PC-9 (cell line): ENCODE results near the gene TNFAIP3. TPM values are rescaled to one million over a fixed set of nuclear protein-coding genes. Genes with fewer than 3 reads are reported as not detected.

Source experiments
- BruUV-seq: library from RNA; stranded (reverse); fragments of 400-500 nt; replicated peaks from 2 replicates; lab custom pipeline; 2021; lab: Mats Ljungman, UMichigan
- CTCF ChIA-PET: fragments of 300-600 bp; sonication (Branson Sonifier 250); formaldehyde crosslinking; loops from one replicate; lab custom pipeline; 2022; ENCODE audit warnings: antibody characterized with exemption; lab: Charles Lee
- POLR2A ChIA-PET: fragments of 300-600 bp; sonication (Branson Sonifier 250); formaldehyde crosslinking; loops from one replicate; lab custom pipeline; 2022; ENCODE audit warnings: antibody characterized with exemption; ENCODE audit not compliant: unreplicated experiment; lab: Charles Lee
- DNase-seq, 2 experiments: peaks; one replicate each; pipeline versions ENCODE4 v3.0.0 to v3.0.0-alpha.2; 2015 to 2022; ENCODE audit warnings: mixed read lengths in 1 of 2
- H2AFZ ChIP-seq: fragments of 200-600 bp; sonication (generic); 2 replicates; pipeline ENCODE4 v1.8.1; 2017; ENCODE audit warnings: antibody characterized with exemption
- H3F3A ChIP-seq: fragments of 200-600 bp; sonication (generic); 2 replicates; pipeline ENCODE4 v1.8.1; 2017; ENCODE audit warnings: antibody characterized with exemption, mild to moderate bottlenecking, low read depth; ENCODE audit not compliant: insufficient read depth
- H3K27ac ChIP-seq: fragments of 200-600 bp; sonication (generic); 2 replicates; pipeline ENCODE4 v1.6.1; 2016; ENCODE audit warnings: mixed run types
- H3K27me3 ChIP-seq: fragments of 200-600 bp; sonication (generic); 2 replicates; pipeline ENCODE4 v1.6.1; 2016; ENCODE audit warnings: low read depth, mixed run types; ENCODE audit not compliant: insufficient read depth
- H3K36me3 ChIP-seq: fragments of 200-600 bp; sonication (generic); 2 replicates; pipeline ENCODE4 v1.6.1; 2016; ENCODE audit warnings: low read depth, mixed run types
- H3K4me1 ChIP-seq: fragments of 200-600 bp; sonication (generic); replicated peaks from 2 replicates; pipeline ENCODE4 v1.6.1; 2016; ENCODE audit warnings: mixed run types; ENCODE audit not compliant: insufficient read depth
- H3K4me2 ChIP-seq: fragments of 200-600 bp; sonication (generic); 2 replicates; pipeline ENCODE4 v1.6.1; 2017; ENCODE audit warnings: mixed run types
- H3K4me3 ChIP-seq: fragments of 200-600 bp; sonication (generic); 2 replicates; pipeline ENCODE4 v1.6.1; 2016; ENCODE audit warnings: mixed run types
- H3K79me2 ChIP-seq: fragments of 200-600 bp; sonication (generic); 2 replicates; pipeline ENCODE4 v1.6.1; 2017; ENCODE audit warnings: low read depth, mixed run types
- H3K9me2 ChIP-seq: fragments of 200-600 bp; sonication (generic); 2 replicates; pipeline ENCODE4 v1.8.1; 2017; ENCODE audit warnings: mild to moderate bottlenecking; ENCODE audit not compliant: insufficient read depth
- H3K9me3 ChIP-seq: fragments of 200-600 bp; sonication (generic); 2 replicates; pipeline ENCODE4 v1.8.1; 2016; ENCODE audit warnings: low read depth; ENCODE audit not compliant: insufficient read depth
- H4K20me1 ChIP-seq: fragments of 200-600 bp; sonication (generic); 2 replicates; pipeline ENCODE4 v1.8.1; 2017; ENCODE audit not compliant: insufficient read depth
- CTCF ChIP-seq: fragments of 200-600 bp; sonication (generic); conservative IDR thresholded peaks from 2 replicates; pipeline ENCODE4 v1.6.1; 2017; ENCODE audit warnings: mixed run types, antibody characterized with exemption, mild to moderate bottlenecking, moderate library complexity
- EZH2 ChIP-seq: fragments of 200-600 bp; sonication (generic); IDR thresholded peaks from 2 replicates; pipeline ENCODE4 v1.8.0; 2017; ENCODE audit warnings: antibody characterized with exemption, low read depth
- intact Hi-C: fragments of 100-400 bp; cut with micrococcal nuclease; formaldehyde crosslinking; loops from one replicate; pipeline ENCODE4 v1.10.0; 2022; ENCODE audit not compliant: unreplicated experiment
- total RNA-seq: library from RNA; stranded (reverse); gene quantifications from 2 replicates; pipeline ENCODE4 v1.2.3, GENCODE V29; 2021

Gene TNFAIP3
- total RNA-seq, 1 experiment from 2014 or later = 7.8 TPM

- Histone ChIP-seq H3K9me2 (no peaks in the 10 kb centered on the region), H3K27ac (no peak overlapping the region), H3K4me3 (no peak overlapping the region), H2AFZ (no peak overlapping the region), H3K9me3 (no peaks in the 10 kb centered on the region), H3K27me3 (no peaks in the 10 kb centered on the region), H3K36me3 (no peaks in the 10 kb centered on the region), H3F3A (peaks cover 7% of the 10 kb centered on the region; the same call in 1 of the 2 replicates), H4K20me1 (no peaks in the 10 kb centered on the region), H3K4me2 (no peak overlapping the region), H3K79me2 (no peaks in the 10 kb centered on the region), H3K4me1 (peaks cover 20% of the 10 kb centered on the region)
- no TSS peak for BruUV-seq
- ChIA-PET POLR2A (interaction anchor here (0.7 kb wide), 1 partner anchor 46 kb away, joined by 8 read pairs; no protein-coding TSS in a partner anchor), CTCF (interaction anchor here (0.7 to 1.1 kb wide), 3 partner anchors 29 to 107 kb away, joined by 3 to 8 read pairs (median 6); no protein-coding TSS in a partner anchor)
- no peak for DNase-seq
- intact Hi-C loops = no loop called here
- TF ChIP-seq EZH2 = no peak
- no peak for TF ChIP-seq CTCF
Observed at GRCh38 chr6:137823826-137824555, 43.1 kb upstream of the TNFAIP3 start.

- Histone ChIP-seq H4K20me1 (no peaks in the 10 kb centered on the region), H3K36me3 (no peaks in the 10 kb centered on the region), H3K79me2 (no peaks in the 10 kb centered on the region), H3K4me2 (no peak overlapping the region), H3K4me3 (no peak overlapping the region), H2AFZ (no peak overlapping the region), H3K27ac (no peak overlapping the region), H3K27me3 (no peaks in the 10 kb centered on the region), H3K9me3 (no peaks in the 10 kb centered on the region), H3K9me2 (no peaks in the 10 kb centered on the region), H3K4me1 (peaks cover 25% of the 10 kb centered on the region), H3F3A (peaks cover 13% of the 10 kb centered on the region)
- DNase-seq = no peak
- CTCF ChIA-PET = interaction anchor here (0.7 to 1.1 kb wide), 3 partner anchors 29 to 107 kb away, joined by 3 to 8 read pairs (median 6); no protein-coding TSS in a partner anchor
- intact Hi-C loops = no loop called here
- POLR2A ChIA-PET = interaction anchor here (0.7 kb wide), 2 partner anchors 47 to 167 kb away, joined by 3 to 8 read pairs; no protein-coding TSS in a partner anchor
- TF ChIP-seq CTCF = no peak
- TF ChIP-seq EZH2 = no peak
- BruUV-seq = no TSS peak
Observed at GRCh38 chr6:137824556-137824879, 42.5 kb upstream of the TNFAIP3 start.

- Histone ChIP-seq H3K27ac (no peak overlapping the region), H3K9me2 (no peaks in the 10 kb centered on the region), H3K79me2 (no peaks in the 10 kb centered on the region), H3K4me2 (no peak overlapping the region), H3K36me3 (no peaks in the 10 kb centered on the region), H3F3A (peaks cover 17% of the 10 kb centered on the region), H4K20me1 (no peaks in the 10 kb centered on the region), H3K4me3 (no peak overlapping the region), H2AFZ (no peak overlapping the region), H3K27me3 (no peaks in the 10 kb centered on the region), H3K9me3 (no peaks in the 10 kb centered on the region), H3K4me1 (peaks cover 29% of the 10 kb centered on the region)
- ChIA-PET POLR2A (interaction anchor here (0.7 kb wide), 2 partner anchors 47 to 167 kb away, joined by 3 to 8 read pairs; no protein-coding TSS in a partner anchor), CTCF (interaction anchor here (0.6 to 1.1 kb wide), 4 partner anchors 28 to 108 kb away, joined by 3 to 8 read pairs (median 6); no protein-coding TSS in a partner anchor)
- no peak for TF ChIP-seq EZH2
- no peak for TF ChIP-seq CTCF
- BruUV-seq = no TSS peak
- intact Hi-C loops = no loop called here
- DNase-seq = no peak
Observed at GRCh38 chr6:137824896-137825295, 42.2 kb upstream of the TNFAIP3 start.
